IPS DF 6.9 (cell line): ENCODE measurements around the gene ATG10.

Experiments used
- DNase-seq: peaks from one replicate; pipeline ENCODE4 v3.0.0-alpha.2; 2013; ENCODE audit warnings: low read depth, low spot score
- H3K27ac ChIP-seq: one replicate; pipeline ENCODE4 v1.5.1; 2013; ENCODE audit warnings: low read length, control low read depth
- H3K27me3 ChIP-seq: 2 replicates; pipeline ENCODE4 v1.6.1; 2013; ENCODE audit warnings: mild to moderate bottlenecking, low read length; ENCODE audit not compliant: control insufficient read depth, insufficient read depth
- H3K36me3 ChIP-seq: 2 replicates; pipeline ENCODE4 v1.6.1; 2013; ENCODE audit warnings: low read length; ENCODE audit not compliant: control insufficient read depth, insufficient read depth
- H3K4me1 ChIP-seq: 2 replicates; pipeline ENCODE4 v1.6.1; 2013; ENCODE audit warnings: low read length; ENCODE audit not compliant: control insufficient read depth, insufficient read depth
- H3K4me3 ChIP-seq: 2 replicates; pipeline ENCODE4 v1.5.1; 2013; ENCODE audit warnings: mild to moderate bottlenecking, low read length
- H3K9me3 ChIP-seq: 2 replicates; pipeline ENCODE4 v1.6.1; 2013; ENCODE audit warnings: low read length, inconsistent platforms; ENCODE audit not compliant: control insufficient read depth, insufficient read depth
- WGBS: extraction: QIAGEN DNeasy Blood & Tissue Kit; methylation state at CpG from one replicate; pipeline ENCODE4 v1.1.7; 2013; ENCODE audit warnings: mixed read lengths, missing lambda C conversion rate; ENCODE audit not compliant: insufficient read length, insufficient coverage; 5-methylcytosine and 5-hydroxymethylcytosine counted together

ATG10 gene

GRCh38 chr5:82160948-82161347 lies 189.1 kb downstream of the ATG10 start:
- Histone ChIP-seq H3K4me1 (no peaks in the 10 kb centered on the region), H3K36me3 (no peaks in the 10 kb centered on the region), H3K4me3 (no peak overlapping the region), H3K27ac (no peak overlapping the region), H3K27me3 (no peaks in the 10 kb centered on the region), H3K9me3 (no peaks in the 10 kb centered on the region)
- DNase-seq = no peak

- H3K4me1 ChIP-seq = no peaks in the 10 kb centered on the region
- no peak overlapping the region for H3K27ac ChIP-seq
- H3K36me3 ChIP-seq = no peaks in the 10 kb centered on the region
- H3K9me3 ChIP-seq = no peaks in the 10 kb centered on the region
- no CpG with 5 or more reads among the region's 4 CpGs for WGBS
- DNase-seq = no peak
- H3K4me3 ChIP-seq = no peak overlapping the region
- no peaks in the 10 kb centered on the region for H3K27me3 ChIP-seq
Observed at GRCh38 chr5:82162573-82162972, 190.8 kb downstream of the ATG10 start.

- Histone ChIP-seq H3K36me3 (no peaks in the 10 kb centered on the region), H3K4me3 (no peak overlapping the region), H3K27me3 (no peaks in the 10 kb centered on the region), H3K27ac (no peak overlapping the region), H3K4me1 (no peaks in the 10 kb centered on the region), H3K9me3 (no peaks in the 10 kb centered on the region)
- no peak for DNase-seq
Observed at GRCh38 chr5:82163452-82164175, 191.8 kb downstream of the ATG10 start.

- no peaks in the 10 kb centered on the region for H3K9me3 ChIP-seq
- H3K27me3 ChIP-seq = no peaks in the 10 kb centered on the region
- no peak for DNase-seq
- H3K4me3 ChIP-seq = no peak overlapping the region
- no CpG with 5 or more reads among the region's 6 CpGs for WGBS
- no peaks in the 10 kb centered on the region for H3K4me1 ChIP-seq
- H3K36me3 ChIP-seq = no peaks in the 10 kb centered on the region
- no peak overlapping the region for H3K27ac ChIP-seq
Observed at GRCh38 chr5:82164176-82164976, 192.6 kb downstream of the ATG10 start.

GRCh38 chr5:82164977-82165713 lies 193.3 kb downstream of the ATG10 start:
- H3K27ac ChIP-seq = no peak overlapping the region
- no peaks in the 10 kb centered on the region for H3K36me3 ChIP-seq
- no peak overlapping the region for H3K4me3 ChIP-seq
- H3K9me3 ChIP-seq = no peaks in the 10 kb centered on the region
- no peak for DNase-seq
- no peaks in the 10 kb centered on the region for H3K27me3 ChIP-seq
- H3K4me1 ChIP-seq = no peaks in the 10 kb centered on the region
- no CpG with 5 or more reads among the region's 3 CpGs for WGBS

GRCh38 chr5:82165740-82166530 lies 194.1 kb downstream of the ATG10 start:
- no peaks in the 10 kb centered on the region for H3K9me3 ChIP-seq
- no peaks in the 10 kb centered on the region for H3K27me3 ChIP-seq
- WGBS = no CpG with 5 or more reads among the region's 3 CpGs
- DNase-seq = peak; percentile 22
- no peaks in the 10 kb centered on the region for H3K4me1 ChIP-seq
- no peak overlapping the region for H3K4me3 ChIP-seq
- no peak overlapping the region for H3K27ac ChIP-seq
- no peaks in the 10 kb centered on the region for H3K36me3 ChIP-seq

GRCh38 chr5:82167372-82167935 lies 195.6 kb downstream of the ATG10 start:
- H3K36me3 ChIP-seq = no peaks in the 10 kb centered on the region
- no peak for DNase-seq
- no peaks in the 10 kb centered on the region for H3K9me3 ChIP-seq
- no peak overlapping the region for H3K27ac ChIP-seq
- H3K4me1 ChIP-seq = no peaks in the 10 kb centered on the region
- no peaks in the 10 kb centered on the region for H3K27me3 ChIP-seq
- H3K4me3 ChIP-seq = no peak overlapping the region
- no CpG with 5 or more reads among the region's 3 CpGs for WGBS

GRCh38 chr5:82168294-82168693 lies 196.5 kb downstream of the ATG10 start:
- H3K9me3 ChIP-seq = no peaks in the 10 kb centered on the region
- no peaks in the 10 kb centered on the region for H3K27me3 ChIP-seq
- no peaks in the 10 kb centered on the region for H3K4me1 ChIP-seq
- H3K36me3 ChIP-seq = no peaks in the 10 kb centered on the region
- H3K4me3 ChIP-seq = no peak overlapping the region
- H3K27ac ChIP-seq = no peak overlapping the region
- DNase-seq = no peak

GRCh38 chr5:82169892-82170291 lies 198.1 kb downstream of the ATG10 start:
- Histone ChIP-seq H3K9me3 (no peaks in the 10 kb centered on the region), H3K4me1 (no peaks in the 10 kb centered on the region), H3K36me3 (no peaks in the 10 kb centered on the region), H3K27me3 (no peaks in the 10 kb centered on the region), H3K4me3 (no peak overlapping the region), H3K27ac (no peak overlapping the region)
- DNase-seq = no peak
- WGBS = no CpG with 5 or more reads among the region's 1 CpG
